ENCODE results near the gene INTS14. TPM values are rescaled to one million over a fixed set of nuclear protein-coding genes. Genes with fewer than 3 reads are reported as not detected.

The INTS14 gene
- total RNA-seq, 1 experiment from 2014 or later: 23.8 TPM

- H3K79me2 ChIP-seq (ENCODE audit: low read length): no peaks in the 10 kb centered on the region
- no peaks in the 10 kb centered on the region for H3K27me3 ChIP-seq (ENCODE audit: low read length)
- TF ChIP-seq CTCF (conservative IDR thresholded peaks at IDR 0.05; ENCODE audit: low read depth, low read length) (no peak), EZH2phosphoT487 (IDR thresholded peaks at IDR 0.05; ENCODE audit: borderline replicate concordance, low read length) (no peak), EZH2 (IDR thresholded peaks at IDR 0.05; ENCODE audit: low read length, unreplicated experiment) (no peak)
- BruUV-seq (replicated peaks): no TSS peak
- H4K20me1 ChIP-seq (ENCODE audit: low read length): no peaks in the 10 kb centered on the region
- no peaks in the 10 kb centered on the region for H3F3A ChIP-seq (ENCODE audit: low read length, unreplicated experiment)
- no peak overlapping the region for H3K9ac ChIP-seq (ENCODE audit: low read length)
- peaks cover 9% of the 10 kb centered on the region; the same call in 1 of the 2 replicates for H3K36me3 ChIP-seq (ENCODE audit: low read depth, low read length)
- H3K4me1 ChIP-seq (ENCODE audit: insufficient read depth, low read length): no peaks in the 10 kb centered on the region
- no peak overlapping the region for H3K4me2 ChIP-seq (ENCODE audit: low read length)
- no peak overlapping the region for H3K27ac ChIP-seq (ENCODE audit: low read length)
- intact Hi-C loops (cut with micrococcal nuclease): no loop called here
- H3K9me3 ChIP-seq (ENCODE audit: low read length): no peaks in the 10 kb centered on the region
- no peak overlapping the region for H3K4me3 ChIP-seq (ENCODE audit: low read length)
- H2AFZ ChIP-seq (ENCODE audit: low read length): no peak overlapping the region
- no peak for DNase-seq
- ChIA-PET CTCF (no interaction called here), POLR2A (ENCODE audit: unreplicated experiment) (no interaction called here)
- ATAC-seq: no peak
- no peaks in the 10 kb centered on the region for H3K9me2 ChIP-seq (replicated peaks; ENCODE audit: low read length)
Observed at GRCh38 chr15:65561934-65562333, 49.0 kb downstream of the INTS14 start.

GRCh38 chr15:65559941-65560340 is 51.0 kb downstream of the INTS14 start:
- H3K79me2 ChIP-seq (ENCODE audit: low read length): no peaks in the 10 kb centered on the region
- no TSS peak for BruUV-seq (replicated peaks)
- peaks cover 15% of the 10 kb centered on the region for H3K36me3 ChIP-seq (ENCODE audit: low read depth, low read length)
- POLR2A ChIA-PET (ENCODE audit: unreplicated experiment): no interaction called here
- no peak for ATAC-seq
- H3K9ac ChIP-seq (ENCODE audit: low read length): no peak overlapping the region
- no peaks in the 10 kb centered on the region for H3K4me1 ChIP-seq (ENCODE audit: insufficient read depth, low read length)
- no peaks in the 10 kb centered on the region for H4K20me1 ChIP-seq (ENCODE audit: low read length)
- TF ChIP-seq CTCF (conservative IDR thresholded peaks at IDR 0.05; ENCODE audit: low read depth, low read length) (no peak), EZH2 (IDR thresholded peaks at IDR 0.05; ENCODE audit: low read length, unreplicated experiment) (no peak), EZH2phosphoT487 (IDR thresholded peaks at IDR 0.05; ENCODE audit: borderline replicate concordance, low read length) (no peak)
- H3K4me2 ChIP-seq (ENCODE audit: low read length): no peak overlapping the region
- H3K27ac ChIP-seq (ENCODE audit: low read length): no peak overlapping the region
- H3F3A ChIP-seq (ENCODE audit: low read length, unreplicated experiment): no peaks in the 10 kb centered on the region
- no peaks in the 10 kb centered on the region for H3K27me3 ChIP-seq (ENCODE audit: low read length)
- CTCF ChIA-PET: no interaction called here
- H3K9me2 ChIP-seq (replicated peaks; ENCODE audit: low read length): no peaks in the 10 kb centered on the region
- H3K9me3 ChIP-seq (ENCODE audit: low read length): no peaks in the 10 kb centered on the region
- intact Hi-C loops (cut with micrococcal nuclease): no loop called here
- H2AFZ ChIP-seq (ENCODE audit: low read length): no peak overlapping the region
- no peak overlapping the region for H3K4me3 ChIP-seq (ENCODE audit: low read length)
- no peak for DNase-seq

DNA sequence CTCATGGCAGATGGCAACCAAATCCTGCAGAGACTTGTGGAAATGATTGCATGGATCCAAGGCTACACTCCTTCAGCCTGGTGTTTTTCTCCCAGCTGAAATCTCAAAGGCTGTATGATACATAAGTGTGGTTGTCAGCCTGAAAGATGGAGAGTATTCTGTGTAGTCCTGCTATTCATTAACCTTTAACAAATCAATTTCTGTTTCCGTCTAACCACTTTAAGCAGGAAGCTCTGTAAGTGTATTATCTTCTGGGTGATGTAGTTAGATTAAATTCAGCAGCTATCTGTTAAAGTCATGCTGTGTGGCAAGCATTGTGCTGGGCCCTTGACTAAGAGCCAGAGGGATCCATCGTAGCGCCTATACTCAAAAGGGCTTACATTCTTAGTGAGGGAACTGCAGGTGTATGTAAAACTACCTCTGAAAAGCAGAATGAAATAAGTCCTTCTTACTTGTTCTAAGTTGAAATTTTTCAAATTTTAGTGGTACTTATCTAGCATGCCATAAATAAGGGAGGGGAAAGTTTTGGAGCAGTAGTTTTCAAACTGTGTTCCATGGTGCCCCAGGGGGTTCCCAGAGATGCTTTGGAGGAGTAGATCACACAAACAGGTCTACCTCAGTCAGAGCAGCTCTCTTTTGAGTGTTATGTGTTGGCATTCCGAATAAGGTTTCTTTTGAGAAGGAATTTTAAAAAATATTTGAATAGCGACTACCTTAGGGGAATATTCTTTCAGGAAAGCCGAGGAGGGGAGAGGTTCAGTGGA is 51.8 kb downstream of the INTS14 start:
- Histone ChIP-seq H3K9me3 (ENCODE audit: low read length) (no peaks in the 10 kb centered on the region), H4K20me1 (ENCODE audit: low read length) (no peaks in the 10 kb centered on the region), H3K27me3 (ENCODE audit: low read length) (no peaks in the 10 kb centered on the region), H3K4me1 (ENCODE audit: insufficient read depth, low read length) (no peaks in the 10 kb centered on the region), H2AFZ (ENCODE audit: low read length) (no peak overlapping the region), H3F3A (ENCODE audit: low read length, unreplicated experiment) (no peaks in the 10 kb centered on the region), H3K4me2 (ENCODE audit: low read length) (no peak overlapping the region), H3K27ac (ENCODE audit: low read length) (no peak overlapping the region), H3K9me2 (replicated peaks; ENCODE audit: low read length) (no peaks in the 10 kb centered on the region), H3K36me3 (ENCODE audit: low read depth, low read length) (peaks cover 15% of the 10 kb centered on the region), H3K4me3 (ENCODE audit: low read length) (no peak overlapping the region), H3K9ac (ENCODE audit: low read length) (no peak overlapping the region), H3K79me2 (ENCODE audit: low read length) (no peaks in the 10 kb centered on the region)
- ChIA-PET POLR2A (ENCODE audit: unreplicated experiment) (no interaction called here), CTCF (no interaction called here)
- intact Hi-C loops (cut with micrococcal nuclease): no loop called here
- no peak for DNase-seq
- TF ChIP-seq EZH2phosphoT487 (IDR thresholded peaks at IDR 0.05; ENCODE audit: borderline replicate concordance, low read length) (no peak), CTCF (conservative IDR thresholded peaks at IDR 0.05; ENCODE audit: low read depth, low read length) (no peak), EZH2 (IDR thresholded peaks at IDR 0.05; ENCODE audit: low read length, unreplicated experiment) (no peak)
- no TSS peak for BruUV-seq (replicated peaks)
- no peak for ATAC-seq

All from PC-3 (cell line).